Measurements from ENCODE around the gene FANCD2OS. TPM values are rescaled to one million over a fixed set of nuclear protein-coding genes. Genes with fewer than 3 reads are reported as not detected.
A peak's percentile ranks its signal among the peaks of the same experiment; 100 is the strongest.

The FANCD2OS gene
- not detected for total RNA-seq
- long read RNA-seq, partial matches to known transcripts = 0 of 1 reads
- long read RNA-seq, other reads (novel, unspliced or antisense) = 1 of 1 reads

DNA sequence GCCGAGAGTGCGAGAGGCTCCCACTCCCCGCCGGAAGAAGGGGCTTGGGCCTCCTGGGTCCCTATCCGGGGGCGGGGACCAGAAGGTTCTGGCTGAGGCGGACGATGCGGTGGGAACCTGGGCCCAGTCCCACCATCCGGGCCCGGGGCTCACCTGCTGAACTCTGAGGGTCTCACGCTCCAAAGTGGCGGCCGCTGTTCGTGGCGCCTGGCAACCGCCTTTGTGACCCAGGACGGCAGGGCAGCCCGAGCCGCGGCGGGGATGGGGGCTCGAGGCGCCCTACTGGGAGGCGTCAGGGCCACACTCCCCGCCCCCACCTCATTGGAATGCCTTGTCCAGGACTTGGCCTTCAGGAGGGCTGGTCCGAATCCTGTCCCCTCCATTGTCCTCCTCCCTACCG is at the start of gene FANCD2OS:
Gene FANCD2OS, minus strand, starts transcription at position 165 of the 400 bp plus-strand sequence. CDS start 3,481 bp downstream, outside the sequence.
- Histone ChIP-seq H3K27ac (no peak within 1 kb of the TSS), H3K9me3 (no peaks in the 10 kb centered on the region), H3K4me3 (no peak within 1 kb of the TSS), H3K4me1 (no peaks in the 10 kb centered on the region), H3K27me3 (ENCODE audit: low read depth) (peaks cover 4% of the 10 kb centered on the region), H3K36me3 (no peaks in the 10 kb centered on the region)
- intact Hi-C loops (cut with DNase I) = no loop called here
- TF ChIP-seq, protein P1, sequence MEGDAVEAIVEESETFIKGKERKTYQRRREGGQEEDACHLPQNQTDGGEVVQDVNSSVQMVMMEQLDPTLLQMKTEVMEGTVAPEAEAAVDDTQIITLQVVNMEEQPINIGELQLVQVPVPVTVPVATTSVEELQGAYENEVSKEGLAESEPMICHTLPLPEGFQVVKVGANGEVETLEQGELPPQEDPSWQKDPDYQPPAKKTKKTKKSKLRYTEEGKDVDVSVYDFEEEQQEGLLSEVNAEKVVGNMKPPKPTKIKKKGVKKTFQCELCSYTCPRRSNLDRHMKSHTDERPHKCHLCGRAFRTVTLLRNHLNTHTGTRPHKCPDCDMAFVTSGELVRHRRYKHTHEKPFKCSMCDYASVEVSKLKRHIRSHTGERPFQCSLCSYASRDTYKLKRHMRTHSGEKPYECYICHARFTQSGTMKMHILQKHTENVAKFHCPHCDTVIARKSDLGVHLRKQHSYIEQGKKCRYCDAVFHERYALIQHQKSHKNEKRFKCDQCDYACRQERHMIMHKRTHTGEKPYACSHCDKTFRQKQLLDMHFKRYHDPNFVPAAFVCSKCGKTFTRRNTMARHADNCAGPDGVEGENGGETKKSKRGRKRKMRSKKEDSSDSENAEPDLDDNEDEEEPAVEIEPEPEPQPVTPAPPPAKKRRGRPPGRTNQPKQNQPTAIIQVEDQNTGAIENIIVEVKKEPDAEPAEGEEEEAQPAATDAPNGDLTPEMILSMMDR (IDR thresholded peaks at IDR 0.05) = no peak
- ATAC-seq (peak in 1 of 2 donors; percentile 34), DNase-seq (no peak)

- no peak for ATAC-seq
- Histone ChIP-seq H3K27me3 (ENCODE audit: low read depth) (no peaks in the 10 kb centered on the region), H3K9me3 (no peaks in the 10 kb centered on the region), H3K27ac (no peak overlapping the region), H3K4me1 (no peaks in the 10 kb centered on the region), H3K4me3 (no peak overlapping the region), H3K36me3 (peaks cover 27% of the 10 kb centered on the region)
- TF ChIP-seq, protein P1 (IDR thresholded peaks at IDR 0.05) = no peak
- no peak for DNase-seq
- intact Hi-C loops (cut with DNase I) = no loop called here
These were observed 49.0 kb upstream of the FANCD2OS start for GRCh38 chr3:10157031-10157430.

DNA sequence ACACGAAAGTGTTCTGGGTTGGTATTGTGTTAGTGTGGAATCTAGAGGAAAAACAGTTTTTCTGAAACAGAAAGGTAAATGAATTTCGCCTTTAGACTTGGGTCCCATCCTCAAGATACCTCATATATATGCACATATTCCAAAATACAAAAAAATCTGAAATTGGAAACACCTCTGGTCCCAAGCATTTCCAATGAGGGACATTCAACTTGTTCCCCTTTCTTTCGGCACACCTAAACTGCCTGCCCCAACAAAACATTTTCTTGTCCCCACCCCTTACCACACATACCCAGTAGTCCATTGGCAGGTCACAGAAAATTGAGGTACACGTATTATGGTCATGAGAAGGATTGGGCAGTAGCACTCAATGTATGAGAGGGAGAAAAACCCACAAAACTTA is 47.6 kb upstream of the FANCD2OS start:
- Histone ChIP-seq H3K36me3 (peaks cover 41% of the 10 kb centered on the region), H3K27ac (no peak overlapping the region), H3K4me1 (no peaks in the 10 kb centered on the region), H3K27me3 (ENCODE audit: low read depth) (no peaks in the 10 kb centered on the region), H3K4me3 (no peak overlapping the region), H3K9me3 (no peaks in the 10 kb centered on the region)
- intact Hi-C loops (cut with DNase I) = no loop called here
- DNase-seq (no peak), ATAC-seq (no peak)
- TF ChIP-seq, protein P1 (IDR thresholded peaks at IDR 0.05) = no peak

- DNase-seq = no peak
- Histone ChIP-seq H3K27me3 (ENCODE audit: low read depth) (no peaks in the 10 kb centered on the region), H3K4me1 (no peaks in the 10 kb centered on the region), H3K36me3 (peaks cover 46% of the 10 kb centered on the region), H3K9me3 (no peaks in the 10 kb centered on the region), H3K27ac (no peak overlapping the region), H3K4me3 (no peak overlapping the region)
- TF ChIP-seq, protein P1 (IDR thresholded peaks at IDR 0.05) = no peak
- intact Hi-C loops (cut with DNase I) = no loop called here
- no peak for ATAC-seq
These were observed 47.0 kb upstream of the FANCD2OS start for GRCh38 chr3:10155123-10155472.

DNA sequence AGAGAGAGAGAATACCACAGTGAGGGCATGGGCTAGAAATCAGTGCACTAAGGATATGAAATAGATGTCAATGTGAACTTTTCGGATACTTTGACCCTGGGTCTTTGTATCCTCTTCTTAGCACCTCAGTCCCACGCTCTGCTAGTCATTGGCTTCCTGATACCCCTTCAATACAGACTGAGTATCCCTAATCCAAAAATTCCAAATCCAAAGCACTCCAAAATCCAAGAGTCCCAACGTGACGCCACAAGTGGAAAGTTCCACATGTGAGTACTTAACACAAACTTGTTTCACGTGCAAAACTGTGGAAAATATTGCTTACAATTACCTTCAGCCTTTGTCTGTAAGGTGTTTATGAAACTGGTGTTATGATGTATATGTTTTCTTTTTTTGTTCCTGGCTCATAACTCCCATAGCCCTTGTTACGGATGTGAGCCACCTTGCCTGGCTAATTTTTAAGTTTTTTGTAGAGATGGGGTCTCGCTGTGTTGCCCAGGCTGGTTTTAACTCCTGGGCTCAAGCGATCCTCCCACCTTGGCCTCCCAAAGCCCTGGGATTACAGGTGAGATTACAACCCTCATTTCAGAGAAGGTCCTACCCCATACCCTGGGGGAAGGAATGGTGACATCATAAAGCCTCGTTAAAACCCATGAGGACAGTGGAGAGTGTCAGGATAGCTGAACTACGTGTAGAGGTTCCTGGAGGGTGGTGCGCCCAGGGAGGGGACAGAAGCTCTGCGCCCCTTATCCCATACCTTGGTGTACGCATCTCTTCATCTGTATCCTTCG is 46.5 kb upstream of the FANCD2OS start:
- no peaks in the 10 kb centered on the region for H3K9me3 ChIP-seq
- DNase-seq (no peak), ATAC-seq (no peak)
- peaks cover 52% of the 10 kb centered on the region for H3K36me3 ChIP-seq
- intact Hi-C loops (cut with DNase I) = no loop called here
- TF ChIP-seq, protein P1 (IDR thresholded peaks at IDR 0.05) = no peak
- H3K4me3 ChIP-seq = no peak overlapping the region
- H3K27me3 ChIP-seq (ENCODE audit: low read depth) = no peaks in the 10 kb centered on the region
- H3K4me1 ChIP-seq = no peaks in the 10 kb centered on the region
- H3K27ac ChIP-seq = no peak overlapping the region
